ENCODE measurements around the gene BRDT.

BRDT gene

GRCh38 chr1:91997607-91998195 lies 48.5 kb downstream of the BRDT start:
- no peak overlapping the region for H3K27ac ChIP-seq
- H3K79me2 ChIP-seq (ENCODE audit: insufficient read depth, low read depth) = no peaks in the 10 kb centered on the region
- H3K4me1 ChIP-seq (ENCODE audit: low read depth, poor library complexity, severe bottlenecking) = no peaks in the 10 kb centered on the region
- no peaks in the 10 kb centered on the region for H3K27me3 ChIP-seq (ENCODE audit: insufficient read depth, low read depth)
- no peaks in the 10 kb centered on the region for H3K36me3 ChIP-seq (ENCODE audit: insufficient read depth)
- H3K9ac ChIP-seq = no peak overlapping the region
- H2AFZ ChIP-seq (ENCODE audit: low read depth) = no peak overlapping the region
- no peaks in the 10 kb centered on the region for H4K20me1 ChIP-seq (ENCODE audit: insufficient read depth)
- peak; percentile 60 for TF ChIP-seq CTCF (conservative IDR thresholded peaks at IDR 0.05; ENCODE audit: low read depth, low read length)
- no peak overlapping the region for H3K4me2 ChIP-seq
- no peak overlapping the region for H3K4me3 ChIP-seq (IDR thresholded peaks at IDR 0.05; ENCODE audit: insufficient read depth, low read depth, low read length)

GRCh38 chr1:92004129-92004528 lies 54.9 kb downstream of the BRDT start:
- Histone ChIP-seq H3K9ac (no peak overlapping the region), H3K79me2 (ENCODE audit: insufficient read depth, low read depth) (no peaks in the 10 kb centered on the region), H4K20me1 (ENCODE audit: insufficient read depth) (no peaks in the 10 kb centered on the region), H3K27ac (no peak overlapping the region), H2AFZ (ENCODE audit: low read depth) (no peak overlapping the region), H3K4me3 (IDR thresholded peaks at IDR 0.05; ENCODE audit: insufficient read depth, low read depth, low read length) (no peak overlapping the region), H3K36me3 (ENCODE audit: insufficient read depth) (no peaks in the 10 kb centered on the region), H3K4me2 (no peak overlapping the region), H3K27me3 (ENCODE audit: insufficient read depth, low read depth) (no peaks in the 10 kb centered on the region), H3K4me1 (ENCODE audit: low read depth, poor library complexity, severe bottlenecking) (no peaks in the 10 kb centered on the region)
- no peak for TF ChIP-seq CTCF (conservative IDR thresholded peaks at IDR 0.05; ENCODE audit: low read depth, low read length)

GRCh38 chr1:92013923-92014322 lies 64.7 kb downstream of the BRDT start:
- H4K20me1 ChIP-seq (ENCODE audit: insufficient read depth) = no peaks in the 10 kb centered on the region
- no peak for TF ChIP-seq CTCF (conservative IDR thresholded peaks at IDR 0.05; ENCODE audit: low read depth, low read length)
- no peak overlapping the region for H3K4me2 ChIP-seq
- H3K27me3 ChIP-seq (ENCODE audit: insufficient read depth, low read depth) = no peaks in the 10 kb centered on the region
- no peak overlapping the region for H3K27ac ChIP-seq
- H3K4me1 ChIP-seq (ENCODE audit: low read depth, poor library complexity, severe bottlenecking) = no peaks in the 10 kb centered on the region
- H3K9ac ChIP-seq = no peak overlapping the region
- no peaks in the 10 kb centered on the region for H3K79me2 ChIP-seq (ENCODE audit: insufficient read depth, low read depth)
- H3K36me3 ChIP-seq (ENCODE audit: insufficient read depth) = no peaks in the 10 kb centered on the region
- H3K4me3 ChIP-seq (IDR thresholded peaks at IDR 0.05; ENCODE audit: insufficient read depth, low read depth, low read length) = no peak overlapping the region
- no peak overlapping the region for H2AFZ ChIP-seq (ENCODE audit: low read depth)

GRCh38 chr1:92016720-92017316 lies 67.6 kb downstream of the BRDT start:
- H3K4me1 ChIP-seq (ENCODE audit: low read depth, poor library complexity, severe bottlenecking) = no peaks in the 10 kb centered on the region
- H3K4me2 ChIP-seq = no peak overlapping the region
- no peaks in the 10 kb centered on the region for H3K27me3 ChIP-seq (ENCODE audit: insufficient read depth, low read depth)
- no peak for TF ChIP-seq CTCF (conservative IDR thresholded peaks at IDR 0.05; ENCODE audit: low read depth, low read length)
- H4K20me1 ChIP-seq (ENCODE audit: insufficient read depth) = no peaks in the 10 kb centered on the region
- no peak overlapping the region for H3K4me3 ChIP-seq (IDR thresholded peaks at IDR 0.05; ENCODE audit: insufficient read depth, low read depth, low read length)
- no peak overlapping the region for H3K9ac ChIP-seq
- H3K27ac ChIP-seq = no peak overlapping the region
- H2AFZ ChIP-seq (ENCODE audit: low read depth) = no peak overlapping the region
- H3K36me3 ChIP-seq (ENCODE audit: insufficient read depth) = no peaks in the 10 kb centered on the region
- H3K79me2 ChIP-seq (ENCODE audit: insufficient read depth, low read depth) = no peaks in the 10 kb centered on the region

Data from KMS-11 (cell line).